B cell (primary cell): ENCODE measurements around the gene PTPRT. TPM values are rescaled to one million over a fixed set of nuclear protein-coding genes. Genes with fewer than 3 reads are reported as not detected.

Source experiments
- ATAC-seq: fragments of 200-7000 bp; cut with Tn5 transposase; one replicate; pipeline ENCODE4 v1.10.0; 2021; ENCODE audit warnings: low read depth, mild to moderate bottlenecking, moderate number of reproducible peaks, moderate library complexity
- CTCF ChIA-PET: fragments of 350-600 bp; sonication (Branson Sonifier 250); formaldehyde crosslinking; loops from one replicate; lab custom pipeline; 2021; ENCODE audit warnings: antibody characterized with exemption, inconsistent platforms; lab: Charles Lee
- POLR2A ChIA-PET: fragments of 350-600 bp; sonication (Branson Sonifier 250); formaldehyde crosslinking; loops from one replicate; lab custom pipeline; 2021; ENCODE audit warnings: antibody characterized with exemption; lab: Charles Lee
- DNase-seq: peaks from one replicate; pipeline ENCODE4 v3.0.0; 2013
- H2AFZ ChIP-seq: 2 replicates; pipeline ENCODE4 v1.6.1; 2012; ENCODE audit warnings: mild to moderate bottlenecking, low read depth, low read length; ENCODE audit not compliant: insufficient read depth, poor library complexity, severe bottlenecking
- H3K27ac ChIP-seq, 2 donors: 1 replicate in 1 of 2; 2 replicates in 1 of 2; pipeline ENCODE4 v1.5.1; 2012 to 2013; ENCODE audit warnings: low read length in 2 of 2, mild to moderate bottlenecking in 2 of 2, moderate library complexity in 1 of 2
- H3K27me3 ChIP-seq, 4 experiments: fragments of 200-600 bp in 1 of 4; sonication (generic) in 1 of 4; replicated peaks in 1 of 4; 1 replicate in 2 of 4; 2 replicates in 2 of 4; pipeline versions ENCODE4 v1.6.1 to v1.7.0; 2013 to 2016; ENCODE audit warnings: low read length in 3 of 4, mild to moderate bottlenecking in 2 of 4, mixed read lengths in 1 of 4, moderate library complexity in 1 of 4; ENCODE audit not compliant: insufficient read depth in 4 of 4, control insufficient read depth in 3 of 4; ENCODE audit errors: control extremely low read depth in 1 of 4
- H3K36me3 ChIP-seq, 2 experiments: replicated peaks in 1 of 2; 1 replicate in 1 of 2; 2 replicates in 1 of 2; pipeline versions ENCODE4 v1.6.1 to v1.7.1; 2013; ENCODE audit warnings: low read length in 1 of 2; ENCODE audit not compliant: insufficient read depth in 2 of 2, control insufficient read depth in 1 of 2; ENCODE audit errors: control extremely low read depth in 1 of 2, extremely low read depth in 1 of 2
- H3K4me1 ChIP-seq, 2 donors: fragments of 200-600 bp in 1 of 2; sonication (generic) in 1 of 2; 1 replicate in 1 of 2; 2 replicates in 1 of 2; pipeline versions ENCODE4 v1.5.1 to v1.6.1; 2013 to 2017; ENCODE audit warnings: low read length in 2 of 2; ENCODE audit not compliant: control insufficient read depth in 2 of 2, insufficient read depth in 2 of 2
- H3K4me2 ChIP-seq: replicated peaks from 2 replicates; pipeline ENCODE3; 2012; ENCODE audit warnings: mild to moderate bottlenecking, low read depth, low read length; ENCODE audit not compliant: poor library complexity, severe bottlenecking
- H3K4me3 ChIP-seq, 5 experiments: fragments of 200-600 bp in 1 of 5; sonication (generic) in 1 of 5; 1 replicate in 3 of 5; 2 replicates in 2 of 5; pipeline versions ENCODE4 v1.5.1 to v1.7.0; 2011 to 2016; ENCODE audit warnings: low read length in 4 of 5, mild to moderate bottlenecking in 4 of 5, low read depth in 2 of 5, control low read depth in 1 of 5, moderate library complexity in 1 of 5; ENCODE audit not compliant: insufficient read depth in 1 of 5; ENCODE audit errors: control extremely low read depth in 1 of 5, extremely low read depth in 1 of 5
- H3K79me2 ChIP-seq: fragments of 200-600 bp; sonication (generic); one replicate; pipeline ENCODE4 v1.6.0; 2016; ENCODE audit warnings: low read length; ENCODE audit not compliant: control insufficient read depth, insufficient read depth
- H3K9ac ChIP-seq: fragments of 200-600 bp; sonication (generic); 2 replicates; pipeline ENCODE4 v1.6.1; 2017; ENCODE audit warnings: mild to moderate bottlenecking, low read length, moderate library complexity
- H3K9me3 ChIP-seq, 3 donors: one replicate each; pipeline versions ENCODE4 v1.6.1 to v1.7.1; 2013; ENCODE audit warnings: low read length in 2 of 3; ENCODE audit not compliant: control insufficient read depth in 2 of 3, insufficient read depth in 1 of 3; ENCODE audit errors: control extremely low read depth in 1 of 3
- H4K20me1 ChIP-seq: 2 replicates; pipeline ENCODE4 v1.6.0; 2012; ENCODE audit warnings: mild to moderate bottlenecking, low read length; ENCODE audit not compliant: insufficient read depth, control insufficient read depth, poor library complexity, severe bottlenecking
- H3K27ac Mint-ChIP-seq: one replicate; pipeline ENCODE4 v1.8.0; 2021; ENCODE audit warnings: mixed read lengths
- H3K27me3 Mint-ChIP-seq: one replicate; pipeline ENCODE4 v1.8.0; 2021; ENCODE audit warnings: mixed read lengths
- H3K4me1 Mint-ChIP-seq: one replicate; pipeline ENCODE4 v1.8.0; 2021; ENCODE audit warnings: mixed read lengths
- H3K4me3 Mint-ChIP-seq: one replicate; pipeline ENCODE4 v1.8.0; 2021; ENCODE audit warnings: mixed read lengths
- H3K9me3 Mint-ChIP-seq: one replicate; pipeline ENCODE4 v1.8.0; 2022; ENCODE audit warnings: mixed read lengths; ENCODE audit not compliant: insufficient read depth
- EZH2 ChIP-seq: IDR thresholded peaks from 2 replicates; pipeline ENCODE4 v1.6.1; 2012; ENCODE audit warnings: borderline replicate concordance, low read depth, mild to moderate bottlenecking, moderate library complexity, low read length; ENCODE audit not compliant: insufficient read depth, poor library complexity, severe bottlenecking
- WGBS: methylation state at CpG from one replicate; pipeline ENCODE4 v1.1.5; 2013; ENCODE audit warnings: missing lambda C conversion rate; ENCODE audit not compliant: insufficient coverage; 5-methylcytosine and 5-hydroxymethylcytosine counted together
- intact Hi-C: fragments of 100-400 bp; cut with micrococcal nuclease; formaldehyde crosslinking; loops from one replicate; pipeline ENCODE4 v1.10.0; 2022
- polyA plus RNA-seq: library from polyadenylated mRNA; depleted of rRNA; stranded (reverse); fragments of >200 nt; gene quantifications from 2 replicates; pipeline ENCODE4 v1.2.3, GENCODE V29; 2012
- total RNA-seq, 2 donors: library from RNA; stranded (reverse); fragments of 120-200 nt in 1 of 2; gene quantifications; 1 replicate in 1 of 2; 2 replicates in 1 of 2; pipeline versions ENCODE4 v1.2.3 to v1.2.4, GENCODE V29; 2013 to 2022
- TF ChIP-seq, protein P1 (sequence below): fragments of 200-600 bp; IDR thresholded peaks from one replicate; pipeline ENCODE4 v1.8.0; 2022; ENCODE audit warnings: antibody characterized with exemption, mild to moderate bottlenecking

PTPRT gene
- total and polyA plus RNA-seq, 2 donors (not counting 1 experiment from before 2014, with no cell fraction given) = not detected

DNA sequence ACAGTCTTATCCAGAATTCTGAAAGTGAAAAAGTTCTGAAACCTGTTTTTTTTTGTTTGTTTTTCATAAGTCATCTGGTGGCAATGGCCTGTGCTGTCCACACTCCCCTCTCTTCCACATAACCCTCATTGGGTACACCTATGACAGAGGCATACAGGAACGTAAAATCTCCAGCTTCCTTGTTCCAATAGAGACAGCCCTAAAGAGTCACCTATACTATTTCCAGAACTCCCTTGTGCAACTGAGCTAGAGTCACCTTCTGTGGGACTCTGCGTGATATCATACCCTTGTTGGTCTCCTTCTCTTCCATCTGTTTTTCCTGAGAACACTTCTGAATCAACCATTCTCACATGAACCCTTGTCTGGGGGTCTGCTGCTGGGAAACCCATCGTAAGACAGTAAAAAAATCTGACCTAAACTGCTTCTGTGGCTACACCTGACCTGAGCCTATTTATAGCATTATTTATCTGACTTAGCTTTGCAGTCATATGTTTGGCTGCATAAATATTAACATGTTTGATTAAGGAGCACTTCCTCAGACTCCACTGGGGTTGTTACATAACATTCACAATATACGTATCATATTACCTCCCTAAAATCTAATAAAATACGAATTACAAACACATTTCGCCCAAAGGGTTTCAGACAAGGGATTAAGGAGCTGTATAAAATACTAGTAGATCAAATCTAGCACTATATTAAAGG lies 151.9 kb downstream of the PTPRT start:
- no peaks in the 10 kb centered on the region for H3K4me1 Mint-ChIP-seq
- H3K9me3 Mint-ChIP-seq = no peaks in the 10 kb centered on the region
- ChIA-PET CTCF (no interaction called here), POLR2A (no interaction called here)
- TF ChIP-seq, protein P1, sequence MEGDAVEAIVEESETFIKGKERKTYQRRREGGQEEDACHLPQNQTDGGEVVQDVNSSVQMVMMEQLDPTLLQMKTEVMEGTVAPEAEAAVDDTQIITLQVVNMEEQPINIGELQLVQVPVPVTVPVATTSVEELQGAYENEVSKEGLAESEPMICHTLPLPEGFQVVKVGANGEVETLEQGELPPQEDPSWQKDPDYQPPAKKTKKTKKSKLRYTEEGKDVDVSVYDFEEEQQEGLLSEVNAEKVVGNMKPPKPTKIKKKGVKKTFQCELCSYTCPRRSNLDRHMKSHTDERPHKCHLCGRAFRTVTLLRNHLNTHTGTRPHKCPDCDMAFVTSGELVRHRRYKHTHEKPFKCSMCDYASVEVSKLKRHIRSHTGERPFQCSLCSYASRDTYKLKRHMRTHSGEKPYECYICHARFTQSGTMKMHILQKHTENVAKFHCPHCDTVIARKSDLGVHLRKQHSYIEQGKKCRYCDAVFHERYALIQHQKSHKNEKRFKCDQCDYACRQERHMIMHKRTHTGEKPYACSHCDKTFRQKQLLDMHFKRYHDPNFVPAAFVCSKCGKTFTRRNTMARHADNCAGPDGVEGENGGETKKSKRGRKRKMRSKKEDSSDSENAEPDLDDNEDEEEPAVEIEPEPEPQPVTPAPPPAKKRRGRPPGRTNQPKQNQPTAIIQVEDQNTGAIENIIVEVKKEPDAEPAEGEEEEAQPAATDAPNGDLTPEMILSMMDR = no peak
- no peak for TF ChIP-seq EZH2
- no peak overlapping the region for H3K27ac Mint-ChIP-seq
- Histone ChIP-seq H3K27me3 (peaks cover 0 to 2% (median 0%) of the 10 kb centered on the region in 4 experiments), H3K4me3 (no peak overlapping the region), H4K20me1 (no peaks in the 10 kb centered on the region), H3K9me3 (no peaks in the 10 kb centered on the region), H3K27ac (no peak overlapping the region), H2AFZ (no peak overlapping the region), H3K4me2 (no peak overlapping the region), H3K36me3 (no peaks in the 10 kb centered on the region), H3K79me2 (no peaks in the 10 kb centered on the region), H3K4me1 (no peaks in the 10 kb centered on the region), H3K9ac (no peak overlapping the region)
- intact Hi-C loops = no loop called here
- H3K27me3 Mint-ChIP-seq = no peaks in the 10 kb centered on the region
- ATAC-seq (no peak), DNase-seq (no peak)
- no peak overlapping the region for H3K4me3 Mint-ChIP-seq
- WGBS = 93% methylated on average over 2 of the region's 6 CpGs

DNA sequence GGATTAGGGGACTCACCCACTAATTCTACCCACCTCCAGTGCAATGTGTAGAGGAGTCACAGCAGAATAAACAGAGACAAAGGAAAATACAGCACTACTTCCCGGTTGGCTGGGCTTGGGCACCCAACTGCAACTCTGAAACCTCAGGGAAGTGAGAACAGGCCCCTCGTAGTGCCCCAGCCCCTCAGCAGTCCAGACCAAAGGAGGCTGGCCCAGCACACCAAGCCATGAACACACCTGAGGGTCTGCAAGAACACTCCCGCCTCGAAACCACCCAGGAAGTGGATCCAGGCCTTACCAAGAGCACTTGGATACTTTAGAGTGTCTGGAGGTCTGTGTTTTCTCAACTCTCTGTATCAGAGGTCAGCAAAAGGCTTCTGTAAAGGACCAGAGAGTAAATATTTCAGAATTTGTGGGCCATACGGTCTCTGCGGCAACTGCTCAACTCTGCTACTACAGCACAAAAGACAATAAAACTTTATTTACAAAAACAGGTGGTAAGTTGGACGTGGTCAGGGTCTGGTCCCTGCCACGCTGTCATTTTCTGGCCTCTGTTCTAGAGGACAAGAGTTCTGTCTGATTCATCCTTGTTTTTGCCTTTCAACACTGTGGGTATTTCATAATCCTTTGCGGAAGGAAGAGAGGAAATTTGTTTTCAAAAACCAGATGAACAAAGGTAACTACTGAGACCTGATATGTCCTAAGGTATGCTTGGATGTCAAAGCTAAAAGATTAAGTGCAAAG lies 154.6 kb downstream of the PTPRT start:
- H3K36me3 ChIP-seq = no peaks in the 10 kb centered on the region
- no peaks in the 10 kb centered on the region for H3K9me3 ChIP-seq
- intact Hi-C loops = no loop called here
- 70% methylated on average over 6 of the region's 9 CpGs for WGBS
- no peaks in the 10 kb centered on the region for H3K27me3 Mint-ChIP-seq
- ChIA-PET CTCF (interaction anchor here (0.7 kb wide), 1 partner anchor 359 kb away, joined by 6 read pairs; no protein-coding TSS in a partner anchor), POLR2A (no interaction called here)
- peaks cover 0 to 2% (median 0%) of the 10 kb centered on the region in 4 experiments for H3K27me3 ChIP-seq
- H3K4me3 ChIP-seq = no peak overlapping the region
- no peak overlapping the region for H3K4me3 Mint-ChIP-seq
- no peak overlapping the region for H3K27ac ChIP-seq
- H3K9ac ChIP-seq = no peak overlapping the region
- no peak overlapping the region for H3K27ac Mint-ChIP-seq
- no peaks in the 10 kb centered on the region for H3K79me2 ChIP-seq
- DNase-seq (no peak), ATAC-seq (no peak)
- no peaks in the 10 kb centered on the region for H3K4me1 Mint-ChIP-seq
- no peak for TF ChIP-seq EZH2
- TF ChIP-seq, protein P1 = no peak
- H3K4me2 ChIP-seq = no peak overlapping the region
- no peaks in the 10 kb centered on the region for H3K4me1 ChIP-seq
- no peaks in the 10 kb centered on the region for H3K9me3 Mint-ChIP-seq
- no peaks in the 10 kb centered on the region for H4K20me1 ChIP-seq
- H2AFZ ChIP-seq = no peak overlapping the region
